Ishikawa (cell line): Measurements from ENCODE around the gene UPK3A.

Experiments used
- CREB1 ChIP-seq: IDR thresholded peaks from 2 replicates; pipeline ENCODE4 v1.6.1; 2012; ENCODE audit warnings: low read depth
- EP300 ChIP-seq: IDR thresholded peaks from 2 replicates; pipeline ENCODE4 v1.6.1; 2012; ENCODE audit warnings: borderline replicate concordance
- MAX ChIP-seq: IDR thresholded peaks from 2 replicates; pipeline ENCODE4 v1.6.1; 2012
- RAD21 ChIP-seq: IDR thresholded peaks from 2 replicates; pipeline ENCODE4 v1.6.1; 2012; ENCODE audit warnings: low read depth
- REST ChIP-seq: IDR thresholded peaks from 2 replicates; pipeline ENCODE4 v1.6.1; 2012; ENCODE audit warnings: low read depth, mild to moderate bottlenecking
- YY1 ChIP-seq: IDR thresholded peaks from 2 replicates; pipeline ENCODE4 v1.6.1; 2012; ENCODE audit warnings: low read depth
- TF ChIP-seq, protein P1 (sequence below): IDR thresholded peaks from 2 replicates; pipeline ENCODE4 v1.6.1; 2012

GRCh38 chr22:45334068-45334467, 49.3 kb downstream of the UPK3A start:
- TF ChIP-seq MAX = no peak
- TF ChIP-seq EP300 = no peak
- no peak for TF ChIP-seq REST
- no peak for TF ChIP-seq RAD21
- no peak for TF ChIP-seq CREB1
- TF ChIP-seq, protein P1, sequence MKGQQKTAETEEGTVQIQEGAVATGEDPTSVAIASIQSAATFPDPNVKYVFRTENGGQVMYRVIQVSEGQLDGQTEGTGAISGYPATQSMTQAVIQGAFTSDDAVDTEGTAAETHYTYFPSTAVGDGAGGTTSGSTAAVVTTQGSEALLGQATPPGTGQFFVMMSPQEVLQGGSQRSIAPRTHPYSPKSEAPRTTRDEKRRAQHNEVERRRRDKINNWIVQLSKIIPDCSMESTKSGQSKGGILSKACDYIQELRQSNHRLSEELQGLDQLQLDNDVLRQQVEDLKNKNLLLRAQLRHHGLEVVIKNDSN = no peak
- no peak for TF ChIP-seq YY1
